ENCODE measurements around the gene PSEN2. TPM values are rescaled to one million over a fixed set of nuclear protein-coding genes. Genes with fewer than 3 reads are reported as not detected.

The PSEN2 gene
- total RNA-seq, 1 donor from 2014 or later: 18.8 TPM

GRCh38 chr1:226825037-226825745 is 45.2 kb upstream of the PSEN2 start:
- Mint-ChIP-seq H3K4me1 (ENCODE audit: unreplicated experiment) (peaks cover 30% of the 10 kb centered on the region), H3K4me3 (ENCODE audit: unreplicated experiment) (no peak overlapping the region), H3K36me3 (ENCODE audit: unreplicated experiment) (no peaks in the 10 kb centered on the region), H3K9me3 (ENCODE audit: unreplicated experiment) (no peaks in the 10 kb centered on the region), H3K27ac (ENCODE audit: unreplicated experiment) (no peak overlapping the region), H3K27me3 (ENCODE audit: unreplicated experiment) (no peaks in the 10 kb centered on the region)
- DNase-seq (ENCODE audit: extremely low spot score, unreplicated experiment): no peak
- no peak for TF ChIP-seq CTCF (IDR thresholded peaks at IDR 0.05)

- Mint-ChIP-seq H3K4me1 (ENCODE audit: unreplicated experiment) (peaks cover 28% of the 10 kb centered on the region), H3K27me3 (ENCODE audit: unreplicated experiment) (no peaks in the 10 kb centered on the region), H3K27ac (ENCODE audit: unreplicated experiment) (no peak overlapping the region), H3K9me3 (ENCODE audit: unreplicated experiment) (no peaks in the 10 kb centered on the region), H3K4me3 (ENCODE audit: unreplicated experiment) (no peak overlapping the region), H3K36me3 (ENCODE audit: unreplicated experiment) (no peaks in the 10 kb centered on the region)
- DNase-seq (ENCODE audit: extremely low spot score, unreplicated experiment): no peak
- TF ChIP-seq CTCF (IDR thresholded peaks at IDR 0.05): no peak
Observed at GRCh38 chr1:226825746-226826100, 44.7 kb upstream of the PSEN2 start.

- Mint-ChIP-seq H3K27me3 (ENCODE audit: unreplicated experiment) (no peaks in the 10 kb centered on the region), H3K27ac (ENCODE audit: unreplicated experiment) (peak overlapping the region; percentile 94), H3K4me3 (ENCODE audit: unreplicated experiment) (no peak overlapping the region), H3K9me3 (ENCODE audit: unreplicated experiment) (no peaks in the 10 kb centered on the region), H3K36me3 (ENCODE audit: unreplicated experiment) (no peaks in the 10 kb centered on the region), H3K4me1 (ENCODE audit: unreplicated experiment) (peaks cover 19% of the 10 kb centered on the region)
- no peak for DNase-seq (ENCODE audit: extremely low spot score, unreplicated experiment)
- no peak for TF ChIP-seq CTCF (IDR thresholded peaks at IDR 0.05)
Observed at GRCh38 chr1:226826479-226827261, 43.7 kb upstream of the PSEN2 start.

GRCh38 chr1:226827458-226827857 is 43.0 kb upstream of the PSEN2 start:
- no peaks in the 10 kb centered on the region for H3K36me3 Mint-ChIP-seq (ENCODE audit: unreplicated experiment)
- H3K27me3 Mint-ChIP-seq (ENCODE audit: unreplicated experiment): no peaks in the 10 kb centered on the region
- DNase-seq (ENCODE audit: extremely low spot score, unreplicated experiment): no peak
- no peak for TF ChIP-seq CTCF (IDR thresholded peaks at IDR 0.05)
- H3K4me3 Mint-ChIP-seq (ENCODE audit: unreplicated experiment): no peak overlapping the region
- peaks cover 14% of the 10 kb centered on the region for H3K4me1 Mint-ChIP-seq (ENCODE audit: unreplicated experiment)
- H3K27ac Mint-ChIP-seq (ENCODE audit: unreplicated experiment): peak overlapping the region; percentile 94
- H3K9me3 Mint-ChIP-seq (ENCODE audit: unreplicated experiment): no peaks in the 10 kb centered on the region

GRCh38 chr1:226827968-226828513 is 42.4 kb upstream of the PSEN2 start:
- Mint-ChIP-seq H3K9me3 (ENCODE audit: unreplicated experiment) (no peaks in the 10 kb centered on the region), H3K36me3 (ENCODE audit: unreplicated experiment) (no peaks in the 10 kb centered on the region), H3K27ac (ENCODE audit: unreplicated experiment) (peak overlapping the region; percentile 94), H3K27me3 (ENCODE audit: unreplicated experiment) (no peaks in the 10 kb centered on the region), H3K4me3 (ENCODE audit: unreplicated experiment) (no peak overlapping the region), H3K4me1 (ENCODE audit: unreplicated experiment) (peaks cover 14% of the 10 kb centered on the region)
- DNase-seq (ENCODE audit: extremely low spot score, unreplicated experiment): peak; percentile 97
- TF ChIP-seq CTCF (IDR thresholded peaks at IDR 0.05): peak; percentile 98
